MM.1S (cell line): ENCODE measurements around the gene SECISBP2.

Experiments
- CTCF ChIP-seq: fragments of 300-600 bp; sonication (generic); IDR thresholded peaks from 2 replicates; pipeline ENCODE4 v1.5.1; 2016; ENCODE audit warnings: antibody characterized with exemption, low read length, mixed read lengths
- EZH2 ChIP-seq: fragments of 300-600 bp; sonication (generic); optimal IDR thresholded peaks from 2 replicates; pipeline ENCODE3; 2017; ENCODE audit warnings: low read depth, mild to moderate bottlenecking, antibody characterized with exemption, low read length, mixed read lengths
- EZH2phosphoT487 ChIP-seq: fragments of 300-600 bp; sonication (generic); IDR thresholded peaks from 2 replicates; pipeline ENCODE4 v1.6.1; 2018; ENCODE audit warnings: antibody characterized with exemption, low read length

GRCh38 chr9:89295400-89295799 is 22.9 kb upstream of the SECISBP2 start:
- no peak for TF ChIP-seq CTCF
- TF ChIP-seq EZH2, result no peak
- TF ChIP-seq EZH2phosphoT487, result no peak
